Mucosa of rectum (tissue), 2 donors: ENCODE results near the gene ALKBH2.

Experiments used
- H3K27ac ChIP-seq, 2 donors: one replicate each; pipeline ENCODE4 v1.7.0; 2013; ENCODE audit warnings: inconsistent platforms in 2 of 2, low read depth in 2 of 2, low read length in 2 of 2
- H3K27me3 ChIP-seq, 2 donors: one replicate each; pipeline ENCODE4 v1.7.0; 2013; ENCODE audit warnings: low read length in 2 of 2; ENCODE audit not compliant: control insufficient read depth in 2 of 2, insufficient read depth in 2 of 2
- H3K36me3 ChIP-seq, 2 donors: one replicate each; pipeline ENCODE4 v1.7.0; 2013; ENCODE audit warnings: low read length in 2 of 2; ENCODE audit not compliant: control insufficient read depth in 2 of 2, insufficient read depth in 2 of 2
- H3K4me1 ChIP-seq, 2 donors: one replicate each; pipeline ENCODE4 v1.7.0; 2013; ENCODE audit warnings: low read length in 2 of 2, mild to moderate bottlenecking in 1 of 2; ENCODE audit not compliant: control insufficient read depth in 2 of 2, insufficient read depth in 2 of 2
- H3K4me3 ChIP-seq, 2 donors: one replicate each; pipeline ENCODE4 v1.7.0; 2013; ENCODE audit warnings: low read length in 2 of 2
- H3K9ac ChIP-seq, 2 donors: one replicate each; pipeline ENCODE4 v1.7.0; 2013; ENCODE audit warnings: low read length in 2 of 2, low read depth in 1 of 2, mild to moderate bottlenecking in 1 of 2
- H3K9me3 ChIP-seq, 2 donors: one replicate each; pipeline ENCODE4 v1.7.0; 2013; ENCODE audit warnings: low read length in 2 of 2; ENCODE audit not compliant: control insufficient read depth in 2 of 2
- donor health status: healthy.
- donor health status: Normal muscosa, but diverticular disease.

The ALKBH2 gene

DNA sequence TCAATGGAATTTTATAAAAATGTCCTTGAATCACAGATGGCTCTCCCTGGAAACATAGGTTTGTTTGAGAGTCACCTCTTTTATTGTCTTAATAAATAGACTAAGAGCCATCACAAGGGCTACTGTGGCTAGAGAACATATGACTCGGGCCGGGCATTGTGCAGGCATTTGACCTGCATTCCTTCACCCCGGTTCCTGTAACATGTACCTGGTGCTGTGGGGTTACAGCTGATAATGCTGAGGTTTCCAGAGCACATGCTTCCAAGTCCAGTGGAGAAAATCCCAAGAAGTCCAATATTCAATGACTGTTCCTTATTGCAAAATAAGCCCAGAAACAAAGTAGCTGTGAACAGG, 22.1 kb upstream of the ALKBH2 start:
- Histone ChIP-seq H3K4me3 (peak overlapping the region; percentile 28 to 53), H3K9ac (no peak overlapping the region), H3K4me1 (peaks cover 23 to 37% of the 10 kb centered on the region in 2 donors), H3K27me3 (no peaks in the 10 kb centered on the region), H3K36me3 (peaks cover 0 to 5% of the 10 kb centered on the region in 2 donors), H3K27ac (peak overlapping the region; percentile 77 to 83), H3K9me3 (no peaks in the 10 kb centered on the region)

GRCh38 chr12:109114644-109115043, 21.4 kb upstream of the ALKBH2 start:
- Histone ChIP-seq H3K27ac (peak overlapping the region in 1 of 2 donors; percentile 77), H3K27me3 (no peaks in the 10 kb centered on the region), H3K9me3 (no peaks in the 10 kb centered on the region), H3K36me3 (peaks cover 4 to 6% of the 10 kb centered on the region in 2 donors), H3K4me1 (peaks cover 26 to 40% of the 10 kb centered on the region in 2 donors), H3K4me3 (no peak overlapping the region), H3K9ac (no peak overlapping the region)

- Histone ChIP-seq H3K4me1 (peaks cover 26 to 40% of the 10 kb centered on the region in 2 donors), H3K9ac (no peak overlapping the region), H3K27me3 (no peaks in the 10 kb centered on the region), H3K9me3 (no peaks in the 10 kb centered on the region), H3K36me3 (peaks cover 3 to 4% of the 10 kb centered on the region in 2 donors), H3K27ac (peak overlapping the region in 1 of 2 donors; percentile 21), H3K4me3 (peak overlapping the region in 1 of 2 donors; percentile 26)
Measured at GRCh38 chr12:109113661-109114321, 20.5 kb upstream of the ALKBH2 start.

DNA sequence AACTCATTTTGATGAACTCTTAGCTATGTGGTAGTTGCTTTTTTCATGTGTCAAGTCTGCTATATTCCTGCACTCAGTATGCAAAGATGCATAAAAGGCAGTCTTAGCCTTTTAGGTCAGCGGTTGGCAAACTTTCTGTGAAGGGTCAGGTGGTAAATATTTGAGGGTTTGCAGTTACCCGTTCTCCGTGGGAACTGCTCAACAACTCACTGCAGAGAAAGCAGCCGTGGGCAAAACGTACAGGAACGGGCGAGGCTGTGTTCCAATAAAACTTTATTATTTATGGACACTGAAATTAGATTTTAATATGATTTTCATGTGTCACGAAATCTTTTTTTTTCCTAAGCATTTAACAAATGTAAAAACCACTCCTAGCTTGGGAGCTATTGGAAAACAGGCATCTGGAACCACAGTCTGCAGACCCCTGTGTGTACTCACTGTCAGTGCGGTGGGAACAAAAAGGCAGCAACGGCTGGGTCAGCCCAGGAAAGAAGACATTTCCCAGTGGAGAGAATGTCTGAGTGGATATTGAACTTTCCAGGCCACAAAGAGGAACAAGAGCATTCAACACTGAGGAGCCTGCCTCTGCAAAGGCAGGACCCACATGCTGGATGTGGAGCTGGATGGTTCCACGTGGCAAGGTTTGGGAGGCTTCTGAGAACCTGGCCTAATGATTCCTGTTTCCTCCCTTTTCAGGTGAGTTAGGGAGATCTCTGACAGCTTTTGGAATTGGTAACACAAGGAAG, 19.6 kb upstream of the ALKBH2 start:
- peaks cover 3 to 4% of the 10 kb centered on the region in 2 donors for H3K36me3 ChIP-seq
- peak overlapping the region in 1 of 2 donors; percentile 33 for H3K4me3 ChIP-seq
- peak overlapping the region in 1 of 2 donors; percentile 21 for H3K27ac ChIP-seq
- peaks cover 26 to 40% of the 10 kb centered on the region in 2 donors for H3K4me1 ChIP-seq
- H3K9ac ChIP-seq: no peak overlapping the region
- no peaks in the 10 kb centered on the region for H3K27me3 ChIP-seq
- no peaks in the 10 kb centered on the region for H3K9me3 ChIP-seq

DNA sequence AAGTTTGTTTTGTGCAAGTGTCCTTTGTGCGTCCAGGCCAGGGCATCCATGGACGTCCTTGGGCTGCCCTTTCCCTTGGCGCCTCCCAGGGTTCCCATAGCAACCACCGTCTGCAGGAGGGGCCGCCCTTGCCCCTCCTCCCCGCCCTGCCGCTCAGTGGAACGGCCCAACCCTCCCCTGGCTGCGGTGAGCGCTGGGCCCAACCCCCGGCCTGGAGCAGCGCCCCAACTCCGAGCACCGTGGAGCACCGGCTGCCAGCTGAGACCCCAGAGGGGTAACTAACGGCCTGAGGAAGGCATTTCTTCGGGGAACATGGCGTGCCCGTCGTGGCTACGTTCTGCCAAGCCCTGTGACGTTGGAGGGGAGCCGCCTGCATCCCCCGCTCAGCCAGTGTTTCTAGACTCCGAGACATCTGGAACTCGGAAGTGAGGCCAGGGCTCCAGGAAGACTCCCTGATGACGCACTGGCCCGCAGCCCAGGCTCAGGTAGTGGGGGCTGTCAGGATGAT, 17.8 kb upstream of the ALKBH2 start:
- Histone ChIP-seq H3K4me3 (peak overlapping the region; percentile 64 to 87), H3K36me3 (peaks cover 7 to 12% of the 10 kb centered on the region in 2 donors), H3K27ac (peak overlapping the region; percentile 94 to 97), H3K9ac (peak overlapping the region; percentile 84 to 90), H3K27me3 (no peaks in the 10 kb centered on the region), H3K9me3 (no peaks in the 10 kb centered on the region), H3K4me1 (peaks cover 18 to 33% of the 10 kb centered on the region in 2 donors)

DNA sequence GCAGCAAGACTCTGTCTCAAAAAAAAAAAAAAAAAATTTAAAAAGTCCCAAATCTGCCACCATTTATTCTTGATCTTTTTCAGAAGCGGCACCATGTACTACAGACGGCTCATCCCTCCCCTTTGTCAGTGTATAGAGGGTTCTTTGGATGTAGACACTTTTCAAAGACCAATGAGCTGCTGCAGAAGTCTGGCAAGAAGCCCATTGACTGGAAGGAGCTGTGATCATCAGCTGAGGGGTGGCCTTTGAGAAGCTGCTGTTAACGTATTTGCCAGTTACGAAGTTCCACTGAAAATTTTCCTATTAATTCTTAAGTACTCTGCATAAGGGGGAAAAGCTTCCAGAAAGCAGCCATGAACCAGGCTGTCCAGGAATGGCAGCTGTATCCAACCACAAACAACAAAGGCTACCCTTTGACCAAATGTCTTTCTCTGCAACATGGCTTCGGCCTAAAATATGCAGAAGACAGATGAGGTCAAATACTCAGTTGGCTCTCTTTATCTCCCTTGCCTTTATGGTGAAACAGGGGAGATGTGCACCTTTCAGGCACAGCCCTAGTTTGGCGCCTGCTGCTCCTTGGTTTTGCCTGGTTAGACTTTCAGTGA, 16.6 kb upstream of the ALKBH2 start:
- Histone ChIP-seq H3K9me3 (no peaks in the 10 kb centered on the region), H3K27ac (peak overlapping the region; percentile 94 to 97), H3K4me1 (peaks cover 13 to 21% of the 10 kb centered on the region in 2 donors), H3K9ac (peak overlapping the region in 1 of 2 donors; percentile 38), H3K4me3 (no peak overlapping the region), H3K27me3 (no peaks in the 10 kb centered on the region), H3K36me3 (peaks cover 9 to 22% of the 10 kb centered on the region in 2 donors)

GRCh38 chr12:109105176-109105575, 11.9 kb upstream of the ALKBH2 start:
- Histone ChIP-seq H3K27ac (no peak overlapping the region), H3K27me3 (no peaks in the 10 kb centered on the region), H3K4me3 (no peak overlapping the region), H3K9me3 (no peaks in the 10 kb centered on the region), H3K36me3 (peaks cover 32 to 45% of the 10 kb centered on the region in 2 donors), H3K4me1 (peaks cover 2 to 6% of the 10 kb centered on the region in 2 donors), H3K9ac (no peak overlapping the region)

DNA sequence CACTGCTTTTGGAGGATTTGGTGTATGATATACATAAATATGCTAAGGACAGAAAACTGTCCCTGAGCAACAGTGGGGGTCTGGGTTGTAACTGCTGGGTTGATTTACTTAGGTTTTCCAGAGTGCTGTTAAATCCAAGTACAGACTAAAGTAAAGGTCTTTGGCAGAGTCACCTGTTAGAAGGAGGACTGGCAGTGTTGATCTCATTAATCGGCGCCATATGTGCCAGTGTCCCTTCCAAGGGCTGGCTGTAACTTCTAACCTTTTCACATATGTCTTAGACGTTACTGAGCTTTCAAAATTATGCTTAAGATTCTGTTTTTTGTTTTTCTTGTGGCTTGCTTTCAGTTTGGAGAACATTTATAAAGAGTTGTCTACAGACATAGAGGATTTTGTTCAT, 9.2 kb upstream of the ALKBH2 start:
- Histone ChIP-seq H3K9ac (no peak overlapping the region), H3K9me3 (no peaks in the 10 kb centered on the region), H3K4me3 (no peak overlapping the region), H3K27me3 (no peaks in the 10 kb centered on the region), H3K36me3 (peaks cover 28 to 42% of the 10 kb centered on the region in 2 donors), H3K4me1 (peaks cover 15 to 17% of the 10 kb centered on the region in 2 donors), H3K27ac (no peak overlapping the region)

DNA sequence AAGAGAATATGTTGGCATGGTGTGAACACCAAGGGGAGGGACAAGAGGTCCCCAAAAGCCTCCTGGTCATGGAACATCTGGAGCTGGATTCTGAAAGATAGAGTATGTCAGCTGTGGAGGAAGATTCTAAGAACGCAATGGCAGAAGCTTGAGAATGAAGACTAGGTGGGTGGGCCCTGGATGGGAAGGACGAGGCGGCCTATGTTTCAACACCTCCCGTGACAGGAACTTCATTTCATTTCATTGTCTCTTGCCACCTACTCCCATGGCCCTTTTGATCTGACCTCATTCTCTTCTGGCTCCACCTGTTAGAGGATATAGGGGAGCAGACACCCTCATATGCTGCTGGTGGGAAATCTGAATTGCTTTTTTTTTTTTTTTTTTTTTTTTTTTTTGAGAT, 7.5 kb upstream of the ALKBH2 start:
- Histone ChIP-seq H3K4me1 (peaks cover 19 to 20% of the 10 kb centered on the region in 2 donors), H3K36me3 (peaks cover 25 to 32% of the 10 kb centered on the region in 2 donors), H3K4me3 (no peak overlapping the region), H3K9me3 (no peaks in the 10 kb centered on the region), H3K27ac (no peak overlapping the region), H3K9ac (no peak overlapping the region), H3K27me3 (no peaks in the 10 kb centered on the region)
